CMK (cell line): ENCODE results near the gene ACOX3.

Experiments
- DNase-seq: peaks from one replicate; pipeline ENCODE4 v3.0.0-alpha.2; 2010; ENCODE audit warnings: low read depth

Gene ACOX3

GRCh38 chr4:8372506-8372905 lies 68.0 kb downstream of the ACOX3 start:
- no peak for DNase-seq

GRCh38 chr4:8371596-8371995 lies 68.9 kb downstream of the ACOX3 start:
- DNase-seq = no peak

- no peak for DNase-seq
Observed at GRCh38 chr4:8370835-8371595, 69.5 kb downstream of the ACOX3 start.

GRCh38 chr4:8370106-8370787 lies 70.3 kb downstream of the ACOX3 start:
- DNase-seq = no peak

- DNase-seq = no peak
Observed at GRCh38 chr4:8369426-8370105, 71.0 kb downstream of the ACOX3 start.

- no peak for DNase-seq
Observed at GRCh38 chr4:8368998-8369397, 71.5 kb downstream of the ACOX3 start.

- no peak for DNase-seq
Observed at GRCh38 chr4:8368061-8368481, 72.5 kb downstream of the ACOX3 start.

- no peak for DNase-seq
Observed at GRCh38 chr4:8366601-8367000, 73.9 kb downstream of the ACOX3 start.

GRCh38 chr4:8365951-8366350 lies 74.6 kb downstream of the ACOX3 start:
- DNase-seq = no peak

- no peak for DNase-seq
Observed at GRCh38 chr4:8365353-8365752, 75.2 kb downstream of the ACOX3 start.

GRCh38 chr4:8364848-8365350 lies 75.6 kb downstream of the ACOX3 start:
- DNase-seq = no peak

- no peak for DNase-seq
Observed at GRCh38 chr4:8364141-8364540, 76.4 kb downstream of the ACOX3 start.

- no peak for DNase-seq
Observed at GRCh38 chr4:8362483-8362882, 78.0 kb downstream of the ACOX3 start.

- no peak for DNase-seq
Observed at GRCh38 chr4:8359193-8359592, 81.3 kb downstream of the ACOX3 start.

GRCh38 chr4:8356856-8357255 lies 83.7 kb downstream of the ACOX3 start:
- no peak for DNase-seq

GRCh38 chr4:8355864-8356565 lies 84.5 kb downstream of the ACOX3 start:
- no peak for DNase-seq

- DNase-seq = no peak
Observed at GRCh38 chr4:8355306-8355705, 85.2 kb downstream of the ACOX3 start.

GRCh38 chr4:8353912-8354453 lies 86.5 kb downstream of the ACOX3 start:
- no peak for DNase-seq

GRCh38 chr4:8353158-8353669 lies 87.3 kb downstream of the ACOX3 start:
- DNase-seq = no peak

- DNase-seq = no peak
Observed at GRCh38 chr4:8352368-8353157, 88.0 kb downstream of the ACOX3 start.

- DNase-seq = no peak
Observed at GRCh38 chr4:8351931-8352367, 88.6 kb downstream of the ACOX3 start.
